ENCODE results near the gene PTH2R. TPM values are rescaled to one million over a fixed set of nuclear protein-coding genes. Genes with fewer than 3 reads are reported as not detected.
A peak's percentile ranks its signal among the peaks of the same experiment; 100 is the strongest.

The PTH2R gene
- total RNA-seq, 4 donors from 2014 or later = not detected

GRCh38 chr2:208399201-208399600 is 7.4 kb upstream of the PTH2R start:
- TF ChIP-seq POLR2A (IDR thresholded peaks at IDR 0.05) = no peak
- TF ChIP-seq, protein P1, sequence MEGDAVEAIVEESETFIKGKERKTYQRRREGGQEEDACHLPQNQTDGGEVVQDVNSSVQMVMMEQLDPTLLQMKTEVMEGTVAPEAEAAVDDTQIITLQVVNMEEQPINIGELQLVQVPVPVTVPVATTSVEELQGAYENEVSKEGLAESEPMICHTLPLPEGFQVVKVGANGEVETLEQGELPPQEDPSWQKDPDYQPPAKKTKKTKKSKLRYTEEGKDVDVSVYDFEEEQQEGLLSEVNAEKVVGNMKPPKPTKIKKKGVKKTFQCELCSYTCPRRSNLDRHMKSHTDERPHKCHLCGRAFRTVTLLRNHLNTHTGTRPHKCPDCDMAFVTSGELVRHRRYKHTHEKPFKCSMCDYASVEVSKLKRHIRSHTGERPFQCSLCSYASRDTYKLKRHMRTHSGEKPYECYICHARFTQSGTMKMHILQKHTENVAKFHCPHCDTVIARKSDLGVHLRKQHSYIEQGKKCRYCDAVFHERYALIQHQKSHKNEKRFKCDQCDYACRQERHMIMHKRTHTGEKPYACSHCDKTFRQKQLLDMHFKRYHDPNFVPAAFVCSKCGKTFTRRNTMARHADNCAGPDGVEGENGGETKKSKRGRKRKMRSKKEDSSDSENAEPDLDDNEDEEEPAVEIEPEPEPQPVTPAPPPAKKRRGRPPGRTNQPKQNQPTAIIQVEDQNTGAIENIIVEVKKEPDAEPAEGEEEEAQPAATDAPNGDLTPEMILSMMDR (IDR thresholded peaks at IDR 0.05) = no peak
- peaks cover 0 to 10% (median 0%) of the 10 kb centered on the region in 3 donors for H3K9me3 ChIP-seq
- WGBS, 2 donors = 25 to 36% methylated on average over 1 of the region's 1 CpG
- H3K4me1 ChIP-seq = no peaks in the 10 kb centered on the region
- H3K36me3 ChIP-seq = no peaks in the 10 kb centered on the region
- no peak overlapping the region for H3K4me3 ChIP-seq
- DNase-seq = no peak
- H3K27me3 ChIP-seq = peaks cover 0 to 55% (median 0%) of the 10 kb centered on the region in 4 donors
- no peak overlapping the region for H3K27ac ChIP-seq
- intact Hi-C loops (cut with DNase I) = no loop called here

- DNase-seq = no peak
- WGBS, 2 donors = 5 to 13% methylated on average over 9 of the region's 9 CpGs
- Histone ChIP-seq H3K36me3 (no peaks in the 10 kb centered on the region), H3K9me3 (no peaks in the 10 kb centered on the region), H3K27me3 (peaks cover 0 to 83% (median 5%) of the 10 kb centered on the region in 4 donors), H3K27ac (no peak overlapping the region), H3K4me1 (peaks cover 6 to 15% (median 10%) of the 10 kb centered on the region in 3 donors), H3K4me3 (no peak overlapping the region)
- no peak for TF ChIP-seq POLR2A (IDR thresholded peaks at IDR 0.05)
- TF ChIP-seq, protein P1 (IDR thresholded peaks at IDR 0.05) = peak in 3 of 6 experiments; percentile 8 to 38 (median 22)
- intact Hi-C loops (cut with DNase I) = no loop called here
Observed at GRCh38 chr2:208407667-208408066, 1.1 kb downstream of the PTH2R start.

- intact Hi-C loops (cut with DNase I) = no loop called here
- Histone ChIP-seq H3K27me3 (peaks cover 0 to 20% (median 0%) of the 10 kb centered on the region in 4 donors), H3K9me3 (no peaks in the 10 kb centered on the region), H3K27ac (no peak overlapping the region), H3K4me3 (no peak overlapping the region), H3K36me3 (no peaks in the 10 kb centered on the region), H3K4me1 (no peaks in the 10 kb centered on the region)
- no peak for DNase-seq
- no peak for TF ChIP-seq POLR2A (IDR thresholded peaks at IDR 0.05)
- TF ChIP-seq, protein P1 (IDR thresholded peaks at IDR 0.05) = no peak
- 72 to 74% methylated on average over 2 of the region's 2 CpGs for WGBS, 2 donors
Observed at GRCh38 chr2:208413931-208414330, 7.3 kb downstream of the PTH2R start.

DNA sequence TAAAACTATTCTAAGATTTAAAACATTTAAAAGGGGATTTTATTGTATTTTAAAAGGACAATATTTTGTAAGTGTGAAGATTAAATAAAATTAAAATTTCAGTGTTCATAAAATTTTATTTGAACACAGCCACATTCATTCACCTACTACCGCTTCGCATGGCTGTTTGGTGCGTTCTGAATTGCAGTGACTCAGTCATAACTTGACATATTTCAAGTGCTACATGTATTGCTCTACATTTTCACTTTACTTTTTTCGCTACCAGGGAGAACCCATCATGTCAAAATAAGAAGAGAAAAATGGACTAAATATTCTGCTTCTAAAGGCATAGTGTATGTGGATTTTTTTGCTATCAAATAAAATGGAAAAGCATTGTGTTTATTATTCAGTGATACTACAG is 8.7 kb downstream of the PTH2R start:
- intact Hi-C loops (cut with DNase I) = no loop called here
- 74 to 76% methylated on average over 4 of the region's 4 CpGs for WGBS, 2 donors
- Histone ChIP-seq H3K27me3 (peaks cover 0 to 8% (median 0%) of the 10 kb centered on the region in 4 donors), H3K4me3 (no peak overlapping the region), H3K36me3 (no peaks in the 10 kb centered on the region), H3K27ac (no peak overlapping the region), H3K9me3 (no peaks in the 10 kb centered on the region), H3K4me1 (no peaks in the 10 kb centered on the region)
- DNase-seq = no peak
- TF ChIP-seq, protein P1 (IDR thresholded peaks at IDR 0.05) = no peak
- TF ChIP-seq POLR2A (IDR thresholded peaks at IDR 0.05) = no peak

- no peak overlapping the region for H3K27ac ChIP-seq
- WGBS, 2 donors = 52 to 54% methylated on average over 2 of the region's 2 CpGs
- H3K4me3 ChIP-seq = no peak overlapping the region
- TF ChIP-seq, protein P1 (IDR thresholded peaks at IDR 0.05) = no peak
- no peak for TF ChIP-seq POLR2A (IDR thresholded peaks at IDR 0.05)
- intact Hi-C loops (cut with DNase I) = no loop called here
- peaks cover 0 to 1% (median 0%) of the 10 kb centered on the region in 4 donors for H3K27me3 ChIP-seq
- DNase-seq = no peak
- no peaks in the 10 kb centered on the region for H3K9me3 ChIP-seq
- no peaks in the 10 kb centered on the region for H3K36me3 ChIP-seq
- H3K4me1 ChIP-seq = no peaks in the 10 kb centered on the region
Observed at GRCh38 chr2:208415897-208416296, 9.3 kb downstream of the PTH2R start.
